GM23248 (cell line): ENCODE measurements around the gene ZBP1.

Experiments
- EZH2 ChIP-seq: fragments of 200-600 bp; sonication (generic); IDR thresholded peaks from 2 replicates; pipeline ENCODE4 v1.6.1; 2018; ENCODE audit warnings: antibody characterized with exemption, mild to moderate bottlenecking; ENCODE audit not compliant: insufficient read depth, poor library complexity, severe bottlenecking
- EZH2phosphoT487 ChIP-seq: fragments of 200-600 bp; sonication (generic); IDR thresholded peaks from 2 replicates; pipeline ENCODE4 v1.6.1; 2018; ENCODE audit warnings: antibody characterized with exemption, moderate library complexity, mild to moderate bottlenecking, low read depth; ENCODE audit not compliant: insufficient read depth

DNA sequence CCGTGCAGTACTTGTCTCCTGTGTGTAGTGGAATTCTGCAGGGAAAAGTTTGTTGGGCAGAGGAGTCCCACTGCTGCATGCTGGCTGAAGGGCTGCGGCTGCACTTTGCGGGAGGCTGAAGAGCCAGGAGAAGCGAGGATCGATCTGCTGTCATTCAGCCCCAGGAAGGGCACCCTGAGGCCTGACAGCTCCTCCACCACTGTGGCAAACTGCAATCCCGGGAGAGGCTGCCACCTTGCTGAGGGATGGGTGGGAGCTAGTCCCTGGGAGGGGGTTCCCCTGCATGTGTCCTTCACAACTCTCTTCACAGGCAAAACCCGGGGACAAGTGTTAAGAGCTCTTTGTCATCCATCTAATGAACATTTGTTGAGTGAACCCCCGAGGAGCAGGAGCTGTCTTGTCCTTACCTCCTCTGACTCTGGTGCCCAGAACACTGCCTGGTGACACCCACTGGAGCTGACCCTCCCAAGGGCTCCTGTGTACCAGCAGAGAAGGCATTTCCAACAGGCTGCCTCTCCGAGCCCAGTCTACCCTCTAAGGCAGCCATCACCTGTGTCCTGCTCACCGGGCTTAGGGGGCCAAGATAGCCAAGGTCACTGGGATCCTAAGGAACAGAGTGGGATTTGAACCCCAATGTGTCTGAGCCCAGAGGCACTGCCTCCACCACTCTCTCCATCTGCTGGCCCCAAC, 41.6 kb downstream of the ZBP1 start:
- no peak for TF ChIP-seq EZH2
- no peak for TF ChIP-seq EZH2phosphoT487
